Fibroblast of lung (primary cell): ENCODE results near the gene COLEC12. TPM values are rescaled to one million over a fixed set of nuclear protein-coding genes. Genes with fewer than 3 reads are reported as not detected.
"Not testable (repeated sequence)": the region's sequence is repeated elsewhere in the genome, so short reads cannot be mapped to it uniquely, and the experiment has no call there.

Source experiments
- DNase-seq, 2 donors: peaks; one replicate each; pipeline versions ENCODE4 v3.0.0 to v3.0.0-alpha.2; 2010; ENCODE audit warnings: low read depth in 2 of 2
- H2AFZ ChIP-seq: 2 replicates; pipeline ENCODE4 v1.5.1; 2012; ENCODE audit warnings: low read length, control low read depth, inconsistent platforms
- H3K27ac ChIP-seq: 2 replicates; pipeline ENCODE4 v1.5.1; 2011; ENCODE audit warnings: low read length, control low read depth; ENCODE audit not compliant: insufficient read depth
- H3K27me3 ChIP-seq: 2 replicates; pipeline ENCODE4 v1.5.1; 2011; ENCODE audit warnings: mild to moderate bottlenecking, low read length; ENCODE audit not compliant: control insufficient read depth, insufficient read depth
- H3K36me3 ChIP-seq: 2 replicates; pipeline ENCODE4 v1.5.1; 2011; ENCODE audit warnings: low read length; ENCODE audit not compliant: control insufficient read depth, insufficient read depth
- H3K4me1 ChIP-seq: 2 replicates; pipeline ENCODE4 v1.5.1; 2011; ENCODE audit warnings: low read length; ENCODE audit not compliant: control insufficient read depth, insufficient read depth; ENCODE audit errors: extremely low read depth
- H3K4me2 ChIP-seq: 2 replicates; pipeline ENCODE4 v1.5.1; 2011; ENCODE audit warnings: low read length, control low read depth; ENCODE audit not compliant: insufficient read depth; ENCODE audit errors: extremely low read depth
- H3K4me3 ChIP-seq, 4 experiments: fragments of 200-600 bp in 1 of 4; sonication (generic) in 1 of 4; replicated peaks in 1 of 4; 2 replicates each; pipeline ENCODE4 v1.5.1; 2011 to 2016; ENCODE audit warnings: low read length in 4 of 4, low read depth in 3 of 4, mild to moderate bottlenecking in 3 of 4, control low read depth in 2 of 4, inconsistent platforms in 1 of 4, mixed read lengths in 1 of 4; ENCODE audit not compliant: insufficient read depth in 1 of 4; ENCODE audit errors: control extremely low read depth in 1 of 4
- H3K79me2 ChIP-seq: 2 replicates; pipeline ENCODE4 v1.5.1; 2012; ENCODE audit warnings: mild to moderate bottlenecking, low read length, inconsistent platforms; ENCODE audit not compliant: control insufficient read depth, insufficient read depth
- H3K9ac ChIP-seq: 2 replicates; pipeline ENCODE4 v1.5.1; 2011; ENCODE audit warnings: mild to moderate bottlenecking, low read length, control low read depth; ENCODE audit not compliant: insufficient read depth
- H3K9me3 ChIP-seq: 2 replicates; pipeline ENCODE4 v1.5.1; 2012; ENCODE audit warnings: low read depth, low read length; ENCODE audit not compliant: control insufficient read depth, insufficient read depth
- H4K20me1 ChIP-seq: 2 replicates; pipeline ENCODE4 v1.5.1; 2011; ENCODE audit warnings: low read length; ENCODE audit not compliant: control insufficient read depth, insufficient read depth; ENCODE audit errors: extremely low read depth
- CTCF ChIP-seq, 2 donors: IDR thresholded peaks in 1 of 2; conservative IDR thresholded peaks in 1 of 2; 1 replicate in 1 of 2; 2 replicates in 1 of 2; pipeline ENCODE4 v1.5.1; 2011 to 2012; ENCODE audit warnings: low read length in 2 of 2, control low read depth in 1 of 2, inconsistent platforms in 1 of 2, low read depth in 1 of 2, mild to moderate bottlenecking in 1 of 2
- EZH2 ChIP-seq: IDR thresholded peaks from 2 replicates; pipeline ENCODE4 v1.5.1; 2012; ENCODE audit warnings: low read length, control low read depth, mild to moderate bottlenecking; ENCODE audit errors: missing control alignments
- polyA plus RNA-seq, 2 donors: library from polyadenylated mRNA; depleted of rRNA in 1 of 2; stranded (reverse) in 1 of 2; unstranded in 1 of 2; fragments of >200 nt; gene quantifications; 2 replicates each; pipeline ENCODE4 v1.2.1, GENCODE V29; 2011 to 2012; ENCODE audit warnings: missing spikeins in 1 of 2
- total RNA-seq: library from RNA; depleted of rRNA; stranded (reverse); fragments of >200 nt; gene quantifications from 2 replicates; pipeline ENCODE4 v1.2.1, GENCODE V29; 2014

Gene COLEC12
- total and polyA plus RNA-seq, 2 donors (not counting 1 experiment from before 2014, with no cell fraction given): 20.0 to 24.8 TPM

GRCh38 chr18:406677-407076, 93.8 kb downstream of the COLEC12 start:
- Histone ChIP-seq H3K9ac (no peak overlapping the region), H3K4me3 (no peak overlapping the region), H3K79me2 (no peaks in the 10 kb centered on the region), H3K27ac (no peak overlapping the region), H3K9me3 (no peaks in the 10 kb centered on the region), H2AFZ (no peak overlapping the region), H3K4me2 (no peak overlapping the region), H3K36me3 (no peaks in the 10 kb centered on the region), H4K20me1 (no peaks in the 10 kb centered on the region), H3K4me1 (no peaks in the 10 kb centered on the region), H3K27me3 (peaks cover 2% of the 10 kb centered on the region)
- TF ChIP-seq EZH2 (no peak), CTCF (conservative IDR thresholded peaks at IDR 0.05 in 1 of 2, IDR thresholded peaks at IDR 0.05 in 1 of 2; ENCODE audit: low read depth in 1 of 2, low read length in 2 of 2) (no peak)
- no peak for DNase-seq

- not testable (repeated sequence) for H2AFZ ChIP-seq, H3K4me1 ChIP-seq, DNase-seq, H3K4me2 ChIP-seq, H3K9ac ChIP-seq, H3K27me3 ChIP-seq, H3K4me3 ChIP-seq, H3K36me3 ChIP-seq, H3K79me2 ChIP-seq, H3K27ac ChIP-seq, H3K9me3 ChIP-seq, H4K20me1 ChIP-seq
These were observed 95.5 kb downstream of the COLEC12 start for GRCh38 chr18:405006-405405.

GRCh38 chr18:404061-404636, 96.4 kb downstream of the COLEC12 start:
- DNase-seq: no peak
- Histone ChIP-seq H3K27ac (no peak overlapping the region), H3K4me2 (no peak overlapping the region), H3K4me3 (no peak overlapping the region), H3K9ac (no peak overlapping the region), H3K4me1 (peaks cover 8% of the 10 kb centered on the region), H3K36me3 (no peaks in the 10 kb centered on the region), H3K27me3 (peaks cover 2% of the 10 kb centered on the region), H2AFZ (no peak overlapping the region), H3K79me2 (no peaks in the 10 kb centered on the region), H4K20me1 (no peaks in the 10 kb centered on the region), H3K9me3 (no peaks in the 10 kb centered on the region)
- TF ChIP-seq EZH2 (no peak), CTCF (conservative IDR thresholded peaks at IDR 0.05 in 1 of 2, IDR thresholded peaks at IDR 0.05 in 1 of 2; ENCODE audit: low read depth in 1 of 2, low read length in 2 of 2) (no peak)
